H1 (cell line): ENCODE measurements around the gene CLEC16A.

Experiments used
- BACH1 ChIP-seq: IDR thresholded peaks from 2 replicates; pipeline ENCODE4 v1.6.1; 2012; ENCODE audit warnings: low read length, improper control_type of control experiment
- CBX5 ChIP-seq: fragments of 300-800, 300-1000 bp; sonication (generic); IDR thresholded peaks from 2 replicates; pipeline ENCODE4 v1.7.1; 2016; ENCODE audit warnings: antibody characterized with exemption, low read length, low read depth
- CTCF ChIP-seq, 3 experiments: IDR thresholded peaks; 1 replicate in 2 of 3; 2 replicates in 1 of 3; pipeline versions ENCODE4 v1.5.1 to v1.6.1; 2011; ENCODE audit warnings: low read length in 3 of 3, mild to moderate bottlenecking in 3 of 3, inconsistent platforms in 2 of 3, low read depth in 1 of 3, moderate library complexity in 1 of 3; ENCODE audit not compliant: insufficient read depth in 1 of 3; ENCODE audit errors: control extremely low read depth in 1 of 3
- EZH2 ChIP-seq: fragments of 200-600 bp; sonication (generic); IDR thresholded peaks from 2 replicates; pipeline ENCODE4 v1.7.1; 2012; ENCODE audit warnings: low read depth, mild to moderate bottlenecking, moderate library complexity, low read length, inconsistent platforms; ENCODE audit not compliant: severe bottlenecking
- MAFK ChIP-seq: IDR thresholded peaks from 2 replicates; pipeline ENCODE4 v1.6.1; 2012; ENCODE audit warnings: low read depth, mild to moderate bottlenecking, improper control_type of control experiment, low read length
- POLR2A ChIP-seq, 2 experiments: IDR thresholded peaks; 1 replicate in 1 of 2; 2 replicates in 1 of 2; pipeline ENCODE4 v1.6.1; 2011; ENCODE audit warnings: low read depth in 2 of 2, low read length in 2 of 2, mild to moderate bottlenecking in 2 of 2; ENCODE audit errors: control extremely low read depth in 1 of 2
- POLR2AphosphoS5 ChIP-seq: IDR thresholded peaks from 2 replicates; pipeline ENCODE4 v1.6.1; 2011; ENCODE audit warnings: low read depth, low read length
- RAD21 ChIP-seq, 2 experiments: IDR thresholded peaks in 1 of 2; conservative IDR thresholded peaks in 1 of 2; 2 replicates each; pipeline ENCODE4 v1.6.1; 2011; ENCODE audit warnings: low read depth in 2 of 2, low read length in 2 of 2, improper control_type of control experiment in 1 of 2, inconsistent platforms in 1 of 2, mild to moderate bottlenecking in 1 of 2, moderate library complexity in 1 of 2
- TAF1 ChIP-seq: IDR thresholded peaks from 2 replicates; pipeline ENCODE4 v1.6.1; 2011; ENCODE audit warnings: mild to moderate bottlenecking, low read depth, low read length
- TBP ChIP-seq: IDR thresholded peaks from 2 replicates; pipeline ENCODE4 v1.6.1; 2011; ENCODE audit warnings: low read depth, low read length, improper control_type of control experiment
- YY1 ChIP-seq: IDR thresholded peaks from 2 replicates; pipeline ENCODE4 v1.6.1; 2011; ENCODE audit warnings: low read depth, mild to moderate bottlenecking, low read length

GRCh38 chr16:11036868-11037410 lies 92.6 kb downstream of the CLEC16A start:
- TF ChIP-seq CTCF (IDR thresholded peaks at IDR 0.05; ENCODE audit: control extremely low read depth in 1 of 3, insufficient read depth in 1 of 3, low read depth in 1 of 3, low read length in 3 of 3), result no peak
- TF ChIP-seq EZH2, result no peak
- TF ChIP-seq POLR2AphosphoS5, result no peak
- no peak for TF ChIP-seq RAD21 (IDR thresholded peaks at IDR 0.05 in 1 of 2, conservative IDR thresholded peaks at IDR 0.05 in 1 of 2; ENCODE audit: low read depth in 2 of 2, low read length in 2 of 2)
- TF ChIP-seq CBX5, result no peak
- TF ChIP-seq BACH1, result no peak
- no peak for TF ChIP-seq TBP
- no peak for TF ChIP-seq TAF1
- no peak for TF ChIP-seq POLR2A (IDR thresholded peaks at IDR 0.05; ENCODE audit: control extremely low read depth in 1 of 2, low read depth in 2 of 2, low read length in 2 of 2)
- TF ChIP-seq YY1, result no peak
- TF ChIP-seq MAFK, result no peak
